ENCODE results near the gene TNXB. TPM values are rescaled to one million over a fixed set of nuclear protein-coding genes. Genes with fewer than 3 reads are reported as not detected.

The TNXB gene
- total and polyA plus RNA-seq, 2 donors (not counting 1 experiment from before 2014, with no cell fraction given), result 8.1 to 63.9 TPM

DNA sequence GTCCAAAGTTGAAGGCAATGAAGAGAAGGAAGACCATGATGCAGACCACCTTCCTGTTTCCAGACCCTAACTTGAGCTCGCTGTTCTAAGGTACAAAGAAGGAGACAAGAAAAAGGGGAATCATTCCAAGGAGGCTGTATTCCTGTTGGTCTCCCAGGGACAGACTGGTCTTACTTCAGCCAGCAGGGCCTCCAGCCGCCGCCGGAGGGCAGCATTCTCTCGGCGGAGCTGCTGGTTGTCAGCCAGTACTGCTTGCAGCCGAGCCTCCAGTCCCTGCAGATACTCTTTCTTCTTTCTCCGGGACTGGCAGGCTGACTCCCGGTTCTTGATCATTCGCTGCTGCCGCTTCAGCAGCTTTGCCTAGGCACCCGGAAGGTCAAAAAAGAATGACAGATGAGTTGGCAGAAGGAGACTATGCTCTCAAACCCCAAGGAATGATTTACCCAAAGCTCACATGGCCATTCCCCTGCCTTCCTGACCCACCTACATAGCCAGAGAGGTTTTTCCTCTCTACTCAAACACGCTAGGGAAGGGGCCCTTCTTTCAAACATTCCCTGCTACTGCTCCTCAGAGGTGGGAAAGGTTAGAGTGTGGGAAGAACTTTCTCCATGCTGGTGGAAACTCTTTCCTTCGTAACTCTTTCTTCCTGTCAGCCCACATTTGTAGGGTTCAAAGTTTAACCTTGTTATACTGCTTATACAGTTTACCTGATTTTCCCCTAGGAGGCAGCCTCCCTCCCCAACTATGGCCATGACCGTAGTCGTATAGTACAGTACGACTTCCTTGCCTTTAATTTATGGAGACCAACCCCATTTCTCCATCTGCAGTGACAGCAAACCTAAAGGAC lies 9.9 kb upstream of the TNXB start:
- Histone ChIP-seq H2AFZ (ENCODE audit: low read length) (no peak overlapping the region), H3K4me1 (ENCODE audit: control insufficient read depth, extremely low read depth, insufficient read depth, low read length) (peaks cover 15% of the 10 kb centered on the region), H3K27ac (ENCODE audit: insufficient read depth, low read length) (no peak overlapping the region), H3K36me3 (ENCODE audit: control insufficient read depth, insufficient read depth, low read length) (peaks cover 20% of the 10 kb centered on the region), H4K20me1 (ENCODE audit: control insufficient read depth, extremely low read depth, insufficient read depth, low read length) (no peaks in the 10 kb centered on the region), H3K27me3 (ENCODE audit: control insufficient read depth, insufficient read depth, low read length) (no peaks in the 10 kb centered on the region), H3K9me3 (ENCODE audit: control insufficient read depth, insufficient read depth, low read depth, low read length) (no peaks in the 10 kb centered on the region), H3K4me2 (ENCODE audit: extremely low read depth, insufficient read depth, low read length) (no peak overlapping the region), H3K4me3 (replicated peaks in 1 of 4; ENCODE audit: control extremely low read depth in 1 of 4, insufficient read depth in 1 of 4, low read depth in 3 of 4, low read length in 4 of 4) (no peak overlapping the region), H3K9ac (ENCODE audit: insufficient read depth, low read length) (no peak overlapping the region), H3K79me2 (ENCODE audit: control insufficient read depth, insufficient read depth, low read length) (no peaks in the 10 kb centered on the region)
- TF ChIP-seq, protein P1, sequence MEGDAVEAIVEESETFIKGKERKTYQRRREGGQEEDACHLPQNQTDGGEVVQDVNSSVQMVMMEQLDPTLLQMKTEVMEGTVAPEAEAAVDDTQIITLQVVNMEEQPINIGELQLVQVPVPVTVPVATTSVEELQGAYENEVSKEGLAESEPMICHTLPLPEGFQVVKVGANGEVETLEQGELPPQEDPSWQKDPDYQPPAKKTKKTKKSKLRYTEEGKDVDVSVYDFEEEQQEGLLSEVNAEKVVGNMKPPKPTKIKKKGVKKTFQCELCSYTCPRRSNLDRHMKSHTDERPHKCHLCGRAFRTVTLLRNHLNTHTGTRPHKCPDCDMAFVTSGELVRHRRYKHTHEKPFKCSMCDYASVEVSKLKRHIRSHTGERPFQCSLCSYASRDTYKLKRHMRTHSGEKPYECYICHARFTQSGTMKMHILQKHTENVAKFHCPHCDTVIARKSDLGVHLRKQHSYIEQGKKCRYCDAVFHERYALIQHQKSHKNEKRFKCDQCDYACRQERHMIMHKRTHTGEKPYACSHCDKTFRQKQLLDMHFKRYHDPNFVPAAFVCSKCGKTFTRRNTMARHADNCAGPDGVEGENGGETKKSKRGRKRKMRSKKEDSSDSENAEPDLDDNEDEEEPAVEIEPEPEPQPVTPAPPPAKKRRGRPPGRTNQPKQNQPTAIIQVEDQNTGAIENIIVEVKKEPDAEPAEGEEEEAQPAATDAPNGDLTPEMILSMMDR (conservative IDR thresholded peaks at IDR 0.05 in 1 of 2, IDR thresholded peaks at IDR 0.05 in 1 of 2; ENCODE audit: low read depth in 1 of 2, low read length in 2 of 2), result peak; percentile 85 to 98
- no peak for TF ChIP-seq EZH2 (IDR thresholded peaks at IDR 0.05; ENCODE audit: low read length, missing control alignments)
- DNase-seq (ENCODE audit: low read depth in 2 of 2), result peak; percentile 74 to 88

DNA sequence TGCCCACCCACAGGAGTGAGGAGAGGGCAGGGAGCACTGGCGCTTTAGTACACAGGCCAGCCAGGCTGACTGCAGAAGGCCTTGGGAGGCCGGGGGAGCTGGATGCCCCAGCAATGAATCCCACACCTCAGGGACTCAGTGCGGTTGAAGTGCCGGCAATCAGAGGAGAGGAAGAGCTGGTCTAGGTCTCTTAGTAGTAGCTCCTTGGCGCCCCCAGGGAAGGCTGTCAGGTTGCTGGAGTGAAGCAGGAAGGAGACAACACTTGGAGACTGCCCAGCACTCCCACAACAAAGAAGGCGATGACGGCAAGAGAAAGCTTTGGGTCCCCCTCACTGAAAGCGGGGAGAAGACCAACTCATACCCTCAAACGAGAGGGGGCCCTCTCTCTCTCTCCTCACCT lies 8.3 kb upstream of the TNXB start:
- H3K9ac ChIP-seq (ENCODE audit: insufficient read depth, low read length), result no peak overlapping the region
- no peak overlapping the region for H2AFZ ChIP-seq (ENCODE audit: low read length)
- H3K4me3 ChIP-seq (replicated peaks in 1 of 4; ENCODE audit: control extremely low read depth in 1 of 4, insufficient read depth in 1 of 4, low read depth in 3 of 4, low read length in 4 of 4), result no peak overlapping the region
- H3K27me3 ChIP-seq (ENCODE audit: control insufficient read depth, insufficient read depth, low read length), result no peaks in the 10 kb centered on the region
- DNase-seq (ENCODE audit: low read depth in 2 of 2), result no peak
- no peak overlapping the region for H3K27ac ChIP-seq (ENCODE audit: insufficient read depth, low read length)
- H4K20me1 ChIP-seq (ENCODE audit: control insufficient read depth, extremely low read depth, insufficient read depth, low read length), result no peaks in the 10 kb centered on the region
- no peaks in the 10 kb centered on the region for H3K79me2 ChIP-seq (ENCODE audit: control insufficient read depth, insufficient read depth, low read length)
- TF ChIP-seq, protein P1 (conservative IDR thresholded peaks at IDR 0.05 in 1 of 2, IDR thresholded peaks at IDR 0.05 in 1 of 2; ENCODE audit: low read depth in 1 of 2, low read length in 2 of 2), result no peak
- H3K4me2 ChIP-seq (ENCODE audit: extremely low read depth, insufficient read depth, low read length), result no peak overlapping the region
- peaks cover 24% of the 10 kb centered on the region for H3K4me1 ChIP-seq (ENCODE audit: control insufficient read depth, extremely low read depth, insufficient read depth, low read length)
- peaks cover 22% of the 10 kb centered on the region for H3K36me3 ChIP-seq (ENCODE audit: control insufficient read depth, insufficient read depth, low read length)
- no peaks in the 10 kb centered on the region for H3K9me3 ChIP-seq (ENCODE audit: control insufficient read depth, insufficient read depth, low read depth, low read length)

DNA sequence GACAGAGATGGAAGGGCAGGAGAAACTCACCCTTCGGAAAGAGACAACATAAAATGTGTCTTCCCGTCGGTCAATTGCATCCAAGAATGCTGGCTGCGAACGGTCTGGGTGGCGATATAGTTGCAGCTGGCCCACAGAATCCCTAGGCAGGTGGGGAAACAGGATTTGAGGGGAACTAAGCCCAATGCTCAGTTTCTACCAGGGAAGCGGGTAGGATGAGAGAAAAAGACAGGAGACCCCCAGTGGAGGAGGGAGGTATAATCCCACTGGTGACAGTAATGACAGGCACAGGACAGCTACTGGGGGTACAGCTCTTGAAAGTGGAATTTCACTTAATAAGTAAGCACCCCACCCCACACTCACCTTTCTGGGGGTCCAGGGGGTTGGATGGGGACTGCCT lies 7.5 kb upstream of the TNXB start:
- Histone ChIP-seq H3K27ac (ENCODE audit: insufficient read depth, low read length) (no peak overlapping the region), H3K27me3 (ENCODE audit: control insufficient read depth, insufficient read depth, low read length) (no peaks in the 10 kb centered on the region), H3K4me3 (replicated peaks in 1 of 4; ENCODE audit: control extremely low read depth in 1 of 4, insufficient read depth in 1 of 4, low read depth in 3 of 4, low read length in 4 of 4) (no peak overlapping the region), H3K4me1 (ENCODE audit: control insufficient read depth, extremely low read depth, insufficient read depth, low read length) (peaks cover 29% of the 10 kb centered on the region), H3K9me3 (ENCODE audit: control insufficient read depth, insufficient read depth, low read depth, low read length) (no peaks in the 10 kb centered on the region), H3K4me2 (ENCODE audit: extremely low read depth, insufficient read depth, low read length) (no peak overlapping the region), H3K79me2 (ENCODE audit: control insufficient read depth, insufficient read depth, low read length) (no peaks in the 10 kb centered on the region), H3K36me3 (ENCODE audit: control insufficient read depth, insufficient read depth, low read length) (peaks cover 20% of the 10 kb centered on the region), H4K20me1 (ENCODE audit: control insufficient read depth, extremely low read depth, insufficient read depth, low read length) (no peaks in the 10 kb centered on the region), H2AFZ (ENCODE audit: low read length) (no peak overlapping the region), H3K9ac (ENCODE audit: insufficient read depth, low read length) (no peak overlapping the region)
- DNase-seq (ENCODE audit: low read depth in 2 of 2), result no peak
- TF ChIP-seq EZH2 (IDR thresholded peaks at IDR 0.05; ENCODE audit: low read length, missing control alignments), result no peak
- TF ChIP-seq, protein P1 (conservative IDR thresholded peaks at IDR 0.05 in 1 of 2, IDR thresholded peaks at IDR 0.05 in 1 of 2; ENCODE audit: low read depth in 1 of 2, low read length in 2 of 2), result peak; percentile 36 to 58
